PC-3 (cell line): ENCODE measurements around the gene RAI1. TPM values are rescaled to one million over a fixed set of nuclear protein-coding genes. Genes with fewer than 3 reads are reported as not detected.

ENCODE experiments used
- ATAC-seq: fragments of 200-7000 bp; cut with Tn5 transposase; 2 replicates; pipeline ENCODE4 v1.9.1; 2020; ENCODE audit warnings: mild to moderate bottlenecking, moderate library complexity
- BruUV-seq: library from RNA; stranded (reverse); fragments of 400-500 nt; replicated peaks from 2 replicates; lab custom pipeline; 2021; lab: Mats Ljungman, UMichigan
- CTCF ChIA-PET: fragments of 300-600 bp; sonication (Branson Sonifier 250); formaldehyde crosslinking; loops from one replicate; lab custom pipeline; 2022; ENCODE audit warnings: antibody characterized with exemption; lab: Charles Lee
- POLR2A ChIA-PET: fragments of 300-600 bp; sonication (Branson Sonifier 250); formaldehyde crosslinking; loops from one replicate; lab custom pipeline; 2022; ENCODE audit warnings: antibody characterized with exemption; ENCODE audit not compliant: unreplicated experiment; lab: Charles Lee
- DNase-seq: peaks from one replicate; pipeline ENCODE4 v3.0.0-alpha.2; 2015
- H2AFZ ChIP-seq: fragments of 300-600 bp; sonication (generic); 2 replicates; pipeline ENCODE4 v1.6.0; 2016; ENCODE audit warnings: antibody characterized with exemption, low read length
- H3F3A ChIP-seq: fragments of 300-600 bp; sonication (generic); one replicate; pipeline ENCODE4 v1.6.0; 2017; ENCODE audit warnings: antibody characterized with exemption, low read length, control low read depth, mild to moderate bottlenecking; ENCODE audit not compliant: unreplicated experiment
- H3K27ac ChIP-seq: fragments of 300-600 bp; sonication (generic); 2 replicates; pipeline ENCODE4 v1.5.1; 2016; ENCODE audit warnings: mild to moderate bottlenecking, low read length
- H3K27me3 ChIP-seq: fragments of 300-600 bp; sonication (generic); 2 replicates; pipeline ENCODE4 v1.6.1; 2016; ENCODE audit warnings: low read length, mixed read lengths
- H3K36me3 ChIP-seq: fragments of 300-600 bp; sonication (generic); 2 replicates; pipeline ENCODE4 v1.6.1; 2016; ENCODE audit warnings: low read depth, mixed run types, low read length, mixed read lengths
- H3K4me1 ChIP-seq: fragments of 300-600 bp; sonication (generic); 2 replicates; pipeline ENCODE4 v1.5.1; 2016; ENCODE audit warnings: low read length; ENCODE audit not compliant: insufficient read depth
- H3K4me2 ChIP-seq: fragments of 300-600 bp; sonication (generic); 2 replicates; pipeline ENCODE4 v1.6.0; 2016; ENCODE audit warnings: low read length
- H3K4me3 ChIP-seq: fragments of 300-600 bp; sonication (generic); 2 replicates; pipeline ENCODE4 v1.5.1; 2016; ENCODE audit warnings: mild to moderate bottlenecking, low read length, mixed read lengths
- H3K79me2 ChIP-seq: fragments of 300-600 bp; sonication (generic); 2 replicates; pipeline ENCODE4 v1.6.1; 2017; ENCODE audit warnings: low read length, mixed read lengths
- H3K9ac ChIP-seq: fragments of 300-600 bp; sonication (generic); 2 replicates; pipeline ENCODE4 v1.6.0; 2016; ENCODE audit warnings: mild to moderate bottlenecking, low read length
- H3K9me2 ChIP-seq: fragments of 300-600 bp; sonication (generic); replicated peaks from 2 replicates; pipeline ENCODE4 v1.6.1; 2016; ENCODE audit warnings: mixed run types, low read length, mixed read lengths
- H3K9me3 ChIP-seq: fragments of 300-600 bp; sonication (generic); 2 replicates; pipeline ENCODE4 v1.6.1; 2016; ENCODE audit warnings: low read length, mixed read lengths
- H4K20me1 ChIP-seq: fragments of 300-600 bp; sonication (generic); 2 replicates; pipeline ENCODE4 v1.6.1; 2016; ENCODE audit warnings: low read length, mixed read lengths
- CTCF ChIP-seq: fragments of 300-600 bp; sonication (generic); conservative IDR thresholded peaks from 2 replicates; pipeline ENCODE4 v1.5.1; 2017; ENCODE audit warnings: antibody characterized with exemption, low read depth, mild to moderate bottlenecking, low read length
- EZH2 ChIP-seq: fragments of 300-600 bp; sonication (generic); IDR thresholded peaks from one replicate; pipeline ENCODE4 v1.6.1; 2017; ENCODE audit warnings: antibody characterized with exemption, mild to moderate bottlenecking, low read length; ENCODE audit not compliant: unreplicated experiment
- EZH2phosphoT487 ChIP-seq: fragments of 300-600 bp; sonication (generic); IDR thresholded peaks from 2 replicates; pipeline ENCODE4 v1.6.1; 2018; ENCODE audit warnings: mild to moderate bottlenecking, antibody characterized with exemption, low read length, borderline replicate concordance
- intact Hi-C: fragments of 100-400 bp; cut with micrococcal nuclease; formaldehyde crosslinking; loops from 2 replicates; pipeline ENCODE4 v1.9.0; 2023
- total RNA-seq: library from RNA; depleted of rRNA; stranded (reverse); fragments of >200 nt; gene quantifications from 2 replicates; pipeline ENCODE4 v1.2.3, GENCODE V29; 2014

The RAI1 gene
- total RNA-seq, 1 experiment from 2014 or later = 33.0 TPM

- no TSS peak for BruUV-seq
- Histone ChIP-seq H3F3A (no peaks in the 10 kb centered on the region), H3K9me2 (no peaks in the 10 kb centered on the region), H4K20me1 (no peaks in the 10 kb centered on the region), H3K9ac (no peak overlapping the region), H2AFZ (no peak overlapping the region), H3K4me1 (no peaks in the 10 kb centered on the region), H3K9me3 (no peaks in the 10 kb centered on the region), H3K27me3 (no peaks in the 10 kb centered on the region), H3K4me2 (no peak overlapping the region), H3K36me3 (peaks cover 15% of the 10 kb centered on the region), H3K4me3 (no peak overlapping the region), H3K27ac (no peak overlapping the region), H3K79me2 (no peaks in the 10 kb centered on the region)
- ChIA-PET POLR2A (no interaction called here), CTCF (no interaction called here)
- DNase-seq = no peak
- intact Hi-C loops = no loop called here
- no peak for ATAC-seq
- TF ChIP-seq EZH2phosphoT487 = no peak
Measured at GRCh38 chr17:17796787-17797061, 115.5 kb downstream of the RAI1 start.

- TF ChIP-seq EZH2phosphoT487 (no peak), CTCF (no peak), EZH2 (no peak)
- Histone ChIP-seq H3K27ac (no peak overlapping the region), H3K9me2 (no peaks in the 10 kb centered on the region), H3F3A (no peaks in the 10 kb centered on the region), H3K36me3 (peaks cover 15% of the 10 kb centered on the region), H4K20me1 (no peaks in the 10 kb centered on the region), H3K9me3 (no peaks in the 10 kb centered on the region), H2AFZ (no peak overlapping the region), H3K79me2 (no peaks in the 10 kb centered on the region), H3K27me3 (no peaks in the 10 kb centered on the region), H3K9ac (no peak overlapping the region), H3K4me1 (no peaks in the 10 kb centered on the region), H3K4me3 (no peak overlapping the region), H3K4me2 (no peak overlapping the region)
- ATAC-seq (no peak), DNase-seq (no peak)
- BruUV-seq = TSS peak; percentile 5
- CTCF ChIA-PET = no interaction called here
- intact Hi-C loops = no loop called here
- POLR2A ChIA-PET = no interaction called here
Measured at GRCh38 chr17:17797119-17797809, 116.0 kb downstream of the RAI1 start.

- no peaks in the 10 kb centered on the region for H3F3A ChIP-seq
- DNase-seq = no peak
- no peaks in the 10 kb centered on the region for H3K9me2 ChIP-seq
- intact Hi-C loops = no loop called here
- H3K79me2 ChIP-seq = no peaks in the 10 kb centered on the region
- H3K36me3 ChIP-seq = peaks cover 15% of the 10 kb centered on the region
- H3K9ac ChIP-seq = no peak overlapping the region
- H4K20me1 ChIP-seq = no peaks in the 10 kb centered on the region
- ChIA-PET CTCF (no interaction called here), POLR2A (no interaction called here)
- H3K9me3 ChIP-seq = no peaks in the 10 kb centered on the region
- no peak overlapping the region for H3K4me3 ChIP-seq
- no peaks in the 10 kb centered on the region for H3K27me3 ChIP-seq
- H3K27ac ChIP-seq = no peak overlapping the region
- BruUV-seq = no TSS peak
- H3K4me2 ChIP-seq = no peak overlapping the region
- TF ChIP-seq CTCF = no peak
- TF ChIP-seq EZH2 = no peak
- TF ChIP-seq EZH2phosphoT487 = no peak
- no peaks in the 10 kb centered on the region for H3K4me1 ChIP-seq
- ATAC-seq = no peak
- no peak overlapping the region for H2AFZ ChIP-seq
Measured at GRCh38 chr17:17798010-17798556, 116.8 kb downstream of the RAI1 start.
